Measurements from ENCODE around the gene NOSTRIN. TPM values are rescaled to one million over a fixed set of nuclear protein-coding genes. Genes with fewer than 3 reads are reported as not detected.

NOSTRIN gene
- total and polyA plus RNA-seq, 4 donors = 4.1 to 16.7 (median 8.5) TPM

DNA sequence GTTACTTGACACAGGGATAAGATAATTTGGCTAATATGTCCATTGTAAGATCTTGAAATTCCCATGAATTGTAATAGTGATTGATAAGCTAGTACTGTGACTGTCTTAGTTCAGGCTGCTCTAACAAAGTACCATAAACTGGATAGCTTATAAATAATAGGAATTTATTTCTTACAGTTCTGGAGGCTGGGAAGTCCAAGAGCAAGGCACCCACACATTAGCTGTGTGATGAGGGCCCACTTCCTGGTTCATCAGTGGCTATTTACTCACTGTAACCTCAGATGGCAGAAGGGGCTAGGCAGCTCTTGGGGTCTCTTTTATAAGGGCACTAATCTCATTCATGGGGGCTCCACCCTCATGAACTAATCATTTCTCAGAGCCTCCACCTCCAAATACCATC, 28.5 kb downstream of the NOSTRIN start:
- Histone ChIP-seq H3K27ac (ENCODE audit: low read depth in 1 of 2, low read length in 2 of 2) (no peak overlapping the region), H3K4me1 (ENCODE audit: control insufficient read depth in 4 of 4, insufficient read depth in 4 of 4, low read length in 3 of 4) (no peaks in the 10 kb centered on the region), H3K9ac (ENCODE audit: low read depth in 1 of 2, low read length in 2 of 2) (no peak overlapping the region), H3K36me3 (ENCODE audit: control insufficient read depth in 4 of 4, insufficient read depth in 3 of 4, low read depth in 1 of 4, low read length in 3 of 4) (no peaks in the 10 kb centered on the region), H3K9me3 (ENCODE audit: control insufficient read depth in 4 of 4, low read length in 3 of 4) (peaks cover 0 to 2% (median 0%) of the 10 kb centered on the region in 4 donors), H3K27me3 (ENCODE audit: control insufficient read depth in 4 of 4, insufficient read depth in 4 of 4, low read length in 3 of 4) (no peaks in the 10 kb centered on the region), H3K4me3 (ENCODE audit: low read depth in 1 of 3, low read length in 3 of 3) (no peak overlapping the region)
- DNase-seq (ENCODE audit: low spot score) = no peak
- TF ChIP-seq SP1 (IDR thresholded peaks at IDR 0.05) = no peak
- no peak for TF ChIP-seq EGR1 (IDR thresholded peaks at IDR 0.05; ENCODE audit: low read depth in 2 of 2)
- TF ChIP-seq TAF1 (conservative IDR thresholded peaks at IDR 0.05) = no peak
- no peak for TF ChIP-seq RAD21 (IDR thresholded peaks at IDR 0.05)
- no peak for TF ChIP-seq HNF4G (IDR thresholded peaks at IDR 0.05)
- TF ChIP-seq YY1 (IDR thresholded peaks at IDR 0.05) = no peak
- no peak for TF ChIP-seq REST (IDR thresholded peaks at IDR 0.05)
- TF ChIP-seq NR2F2 (IDR thresholded peaks at IDR 0.05) = no peak
- no peak for TF ChIP-seq RXRA (IDR thresholded peaks at IDR 0.05)
- TF ChIP-seq, protein P1, sequence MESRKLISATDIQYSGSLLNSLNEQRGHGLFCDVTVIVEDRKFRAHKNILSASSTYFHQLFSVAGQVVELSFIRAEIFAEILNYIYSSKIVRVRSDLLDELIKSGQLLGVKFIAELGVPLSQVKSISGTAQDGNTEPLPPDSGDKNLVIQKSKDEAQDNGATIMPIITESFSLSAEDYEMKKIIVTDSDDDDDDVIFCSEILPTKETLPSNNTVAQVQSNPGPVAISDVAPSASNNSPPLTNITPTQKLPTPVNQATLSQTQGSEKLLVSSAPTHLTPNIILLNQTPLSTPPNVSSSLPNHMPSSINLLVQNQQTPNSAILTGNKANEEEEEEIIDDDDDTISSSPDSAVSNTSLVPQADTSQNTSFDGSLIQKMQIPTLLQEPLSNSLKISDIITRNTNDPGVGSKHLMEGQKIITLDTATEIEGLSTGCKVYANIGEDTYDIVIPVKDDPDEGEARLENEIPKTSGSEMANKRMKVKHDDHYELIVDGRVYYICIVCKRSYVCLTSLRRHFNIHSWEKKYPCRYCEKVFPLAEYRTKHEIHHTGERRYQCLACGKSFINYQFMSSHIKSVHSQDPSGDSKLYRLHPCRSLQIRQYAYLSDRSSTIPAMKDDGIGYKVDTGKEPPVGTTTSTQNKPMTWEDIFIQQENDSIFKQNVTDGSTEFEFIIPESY (IDR thresholded peaks at IDR 0.05) = no peak
- TF ChIP-seq CTCF (IDR thresholded peaks at IDR 0.05; ENCODE audit: low read depth, low read length, missing input control) = no peak
- TF ChIP-seq FOXA2 (IDR thresholded peaks at IDR 0.05) = no peak
- no peak for TF ChIP-seq JUND (IDR thresholded peaks at IDR 0.05)
- no peak for TF ChIP-seq GABPA (IDR thresholded peaks at IDR 0.05 in 1 of 2, conservative IDR thresholded peaks at IDR 0.05 in 1 of 2)
- TF ChIP-seq, protein P2, sequence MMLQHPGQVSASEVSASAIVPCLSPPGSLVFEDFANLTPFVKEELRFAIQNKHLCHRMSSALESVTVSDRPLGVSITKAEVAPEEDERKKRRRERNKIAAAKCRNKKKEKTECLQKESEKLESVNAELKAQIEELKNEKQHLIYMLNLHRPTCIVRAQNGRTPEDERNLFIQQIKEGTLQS (IDR thresholded peaks at IDR 0.05) = no peak
- no peak for TF ChIP-seq FOXA1 (IDR thresholded peaks at IDR 0.05)
- TF ChIP-seq, protein P3, sequence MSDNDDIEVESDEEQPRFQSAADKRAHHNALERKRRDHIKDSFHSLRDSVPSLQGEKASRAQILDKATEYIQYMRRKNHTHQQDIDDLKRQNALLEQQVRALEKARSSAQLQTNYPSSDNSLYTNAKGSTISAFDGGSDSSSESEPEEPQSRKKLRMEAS (IDR thresholded peaks at IDR 0.05) = no peak
- TF ChIP-seq HNF4A (conservative IDR thresholded peaks at IDR 0.05) = no peak

All from liver (tissue), 9 donors.